ENCODE results near the gene CTNNA2.

GRCh38 chr2:80168801-80169200, 656.0 kb downstream of the CTNNA2 start:
- TF ChIP-seq GATA2 (IDR thresholded peaks at IDR 0.05; ENCODE audit: low read depth, low read length) (no peak), GATA3 (IDR thresholded peaks at IDR 0.05; ENCODE audit: low read depth, low read length) (no peak)

Measured in SH-SY5Y (cell line).